Measurements from ENCODE around the gene PPFIBP1. TPM values are rescaled to one million over a fixed set of nuclear protein-coding genes. Genes with fewer than 3 reads are reported as not detected.

Gene PPFIBP1
- total and polyA plus RNA-seq, 9 of the 15 experiments (the other 6 are each of a cell fraction or from before 2014, with no cell fraction given) = 0.46 to 3.5 (median 1.8) TPM

DNA sequence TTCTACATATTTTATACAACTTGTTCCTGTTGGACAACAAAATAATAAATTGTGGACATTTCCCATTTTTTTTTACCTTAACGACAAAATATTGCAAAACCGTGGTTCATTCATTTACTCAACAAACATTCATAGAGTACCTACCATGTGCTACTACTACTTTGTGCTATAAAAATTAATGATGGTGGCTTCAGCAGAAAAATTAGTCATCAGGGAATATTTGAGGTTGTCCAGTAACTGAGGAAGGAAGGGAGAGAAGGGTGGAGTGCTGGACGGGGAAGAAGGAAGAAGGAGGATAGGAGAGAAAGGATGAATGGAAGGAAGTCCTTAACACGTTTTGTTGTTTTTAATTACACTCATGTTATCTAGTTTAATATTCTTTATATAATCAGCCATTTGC is 53.7 kb downstream of the PPFIBP1 start (continued):
- TF ChIP-seq PHF21A (IDR thresholded peaks at IDR 0.05; ENCODE audit: borderline replicate concordance, low read depth) (no peak), BRCA1 (IDR thresholded peaks at IDR 0.05) (no peak), BRCA1 (CRISPR knock-in tag; IDR thresholded peaks at IDR 0.05) (no peak), BHLHE40 (IDR thresholded peaks at IDR 0.05; ENCODE audit: low read length) (no peak), ZNF174 (CRISPR knock-in tag; IDR thresholded peaks at IDR 0.05) (no peak)

DNA sequence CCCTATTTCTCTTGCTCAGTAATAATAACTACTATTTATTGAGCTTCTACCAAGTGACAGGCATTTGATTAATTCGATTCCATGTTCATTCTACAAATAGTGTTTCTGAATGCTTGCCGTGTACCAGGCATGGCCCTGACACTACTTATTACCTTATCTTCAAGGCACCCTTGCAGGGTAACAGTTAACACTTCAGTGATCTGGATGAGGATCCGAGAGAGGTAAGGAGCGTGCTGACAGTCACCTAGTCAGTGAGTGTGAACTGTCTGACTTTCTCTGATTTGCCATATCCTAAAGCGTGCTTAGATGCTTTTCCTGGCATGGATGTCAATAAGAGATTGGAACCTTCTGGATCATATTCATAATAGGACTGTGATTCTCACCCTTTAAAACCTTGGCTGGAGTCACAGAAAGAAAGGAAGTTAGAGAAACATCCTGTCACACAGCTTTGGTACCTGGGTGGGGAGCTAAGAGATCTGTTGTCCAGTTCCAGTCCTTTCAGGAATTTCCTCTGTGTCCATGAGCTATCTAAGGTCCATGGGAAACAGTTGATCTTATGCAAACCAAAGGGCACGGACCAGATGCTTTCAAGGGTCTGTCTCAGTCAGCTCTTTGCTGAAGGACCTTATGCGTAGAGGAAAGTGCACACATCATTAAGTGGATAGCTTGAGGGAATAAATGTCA is 54.8 kb downstream of the PPFIBP1 start:
- no peaks in the 10 kb centered on the region for H3K36me3 ChIP-seq (ENCODE audit: control insufficient read depth, insufficient read depth, low read length)
- no peak for ATAC-seq
- no peak overlapping the region for H3K4me2 ChIP-seq (ENCODE audit: insufficient read depth, low read length)
- no peak overlapping the region for H3K4me3 ChIP-seq
- no peak for FAIRE-seq
- no peaks in the 10 kb centered on the region for H4K20me1 ChIP-seq (replicated peaks; ENCODE audit: control insufficient read depth, insufficient read depth, low read length)
- H3K79me2 ChIP-seq (ENCODE audit: control insufficient read depth, insufficient read depth, low read length) = no peaks in the 10 kb centered on the region
- H3K4me1 ChIP-seq (replicated peaks in 1 of 2; ENCODE audit: control insufficient read depth in 2 of 2, insufficient read depth in 2 of 2, low read length in 2 of 2) = no peaks in the 10 kb centered on the region
- no peaks in the 10 kb centered on the region for H3K9me3 ChIP-seq (replicated peaks; ENCODE audit: control insufficient read depth, insufficient read depth, low read depth, low read length)
- H2AFZ ChIP-seq (ENCODE audit: low read depth, low read length) = no peak overlapping the region
- no peaks in the 10 kb centered on the region for H3K9me1 ChIP-seq (ENCODE audit: control insufficient read depth, insufficient read depth, low read length)
- in situ Hi-C loops (cut with MboI) (no loop called here), intact Hi-C loops (cut with micrococcal nuclease) (no loop called here)
- no peak overlapping the region for H3K27ac ChIP-seq (ENCODE audit: extremely low read depth, low read depth, low read length)
- DNase-seq (ENCODE audit: extremely low read depth in 1 of 4, low spot score in 3 of 4) = no peak
- CTCF ChIA-PET (ENCODE audit: low intra/inter-chr PET ratio) = no interaction called here
- POLR2A ChIA-PET = no interaction called here
- H3K9ac ChIP-seq (ENCODE audit: insufficient read depth in 1 of 2, low read depth in 2 of 2, low read length in 2 of 2) = no peak overlapping the region
- H3K27me3 ChIP-seq (ENCODE audit: control insufficient read depth in 2 of 2, insufficient read depth in 2 of 2, low read length in 2 of 2) = peaks cover 0 to 1% of the 10 kb centered on the region in 2 experiments; a peak in 1 of 5 replicates
- 0% methylated on average over 7 of the region's 7 CpGs for WGBS (ENCODE audit: insufficient coverage, low coverage, missing lambda C conversion rate)
- no TSS peak for BruUV-seq (replicated peaks)
- TF ChIP-seq ZNF408 (CRISPR knock-in tag; IDR thresholded peaks at IDR 0.05; ENCODE audit: low read depth) (no peak), RAD51 (IDR thresholded peaks at IDR 0.05; ENCODE audit: borderline replicate concordance, low read depth) (no peak)
- TF ChIP-seq, protein P1, sequence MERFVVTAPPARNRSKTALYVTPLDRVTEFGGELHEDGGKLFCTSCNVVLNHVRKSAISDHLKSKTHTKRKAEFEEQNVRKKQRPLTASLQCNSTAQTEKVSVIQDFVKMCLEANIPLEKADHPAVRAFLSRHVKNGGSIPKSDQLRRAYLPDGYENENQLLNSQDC (CRISPR knock-in tag; IDR thresholded peaks at IDR 0.05) = no peak
- TF ChIP-seq, protein P2, sequence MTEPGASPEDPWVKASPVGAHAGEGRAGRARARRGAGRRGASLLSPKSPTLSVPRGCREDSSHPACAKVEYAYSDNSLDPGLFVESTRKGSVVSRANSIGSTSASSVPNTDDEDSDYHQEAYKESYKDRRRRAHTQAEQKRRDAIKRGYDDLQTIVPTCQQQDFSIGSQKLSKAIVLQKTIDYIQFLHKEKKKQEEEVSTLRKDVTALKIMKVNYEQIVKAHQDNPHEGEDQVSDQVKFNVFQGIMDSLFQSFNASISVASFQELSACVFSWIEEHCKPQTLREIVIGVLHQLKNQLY (CRISPR knock-in tag; conservative IDR thresholded peaks at IDR 0.05) = no peak

Measured in K562 (cell line).